Endothelial cell of umbilical vein (primary cell): ENCODE results near the gene IL2RG. TPM values are rescaled to one million over a fixed set of nuclear protein-coding genes. Genes with fewer than 3 reads are reported as not detected.

Experiments used
- BruUV-seq: library from RNA; stranded (reverse); fragments of 400-500 nt; replicated peaks from 2 replicates; lab custom pipeline; 2021; lab: Mats Ljungman, UMichigan
- CTCF ChIA-PET: fragments of 300-600, 350-600 bp; sonication (Branson Sonifier 250); formaldehyde crosslinking; loops from one replicate; lab custom pipeline; 2021; ENCODE audit warnings: antibody characterized with exemption, inconsistent platforms; lab: Charles Lee
- POLR2A ChIA-PET: fragments of 300-600, 350-600 bp; sonication (Branson Sonifier 250); formaldehyde crosslinking; loops from one replicate; lab custom pipeline; 2021; ENCODE audit warnings: antibody characterized with exemption, inconsistent platforms; lab: Charles Lee
- DNase-seq: peaks from one replicate; pipeline ENCODE4 v3.0.0-alpha.2; 2011; ENCODE audit warnings: low read depth, low spot score
- FAIRE-seq: peaks from 2 replicates; lab custom pipeline; 2011; peaks lifted over from hg19 to GRCh38; lab: Jason Lieb, UNC
- H2AFZ ChIP-seq: 2 replicates; pipeline ENCODE4 v1.6.0; 2012; ENCODE audit warnings: low read depth, low read length, control low read depth, inconsistent platforms
- H3K27ac ChIP-seq: 2 replicates; pipeline ENCODE4 v1.5.1; 2011; ENCODE audit warnings: low read depth, mild to moderate bottlenecking, control low read depth, low read length, moderate library complexity; ENCODE audit not compliant: insufficient read depth
- H3K27me3 ChIP-seq, 2 experiments: 2 replicates each; pipeline versions ENCODE4 v1.6.0 to v1.6.1; 2011; ENCODE audit warnings: low read length in 2 of 2, mixed read lengths in 1 of 2; ENCODE audit not compliant: control insufficient read depth in 2 of 2, insufficient read depth in 2 of 2
- H3K36me3 ChIP-seq, 2 experiments: 2 replicates in 1 of 2; 3 replicates in 1 of 2; pipeline ENCODE4 v1.5.1; 2011; ENCODE audit warnings: low read length in 2 of 2, mild to moderate bottlenecking in 1 of 2, moderate library complexity in 1 of 2; ENCODE audit not compliant: control insufficient read depth in 2 of 2, insufficient read depth in 2 of 2; ENCODE audit errors: extremely low read depth in 1 of 2
- H3K4me1 ChIP-seq: 3 replicates; pipeline ENCODE4 v1.5.1; 2011; ENCODE audit warnings: mild to moderate bottlenecking, low read length; ENCODE audit not compliant: control insufficient read depth, insufficient read depth; ENCODE audit errors: extremely low read depth
- H3K4me2 ChIP-seq: 2 replicates; pipeline ENCODE4 v1.6.1; 2011; ENCODE audit warnings: low read length, control low read depth, mixed read lengths; ENCODE audit not compliant: insufficient read depth
- H3K4me3 ChIP-seq, 3 experiments: fragments of 200-600 bp in 1 of 3; sonication (generic), shearing (Covaris generic) in 1 of 3; replicated peaks in 1 of 3; 2 replicates each; pipeline ENCODE4 v1.5.1; 2011 to 2016; ENCODE audit warnings: control low read depth in 3 of 3, low read length in 3 of 3, mild to moderate bottlenecking in 2 of 3, inconsistent platforms in 1 of 3, low read depth in 1 of 3, moderate library complexity in 1 of 3; ENCODE audit not compliant: insufficient read depth in 1 of 3
- H3K79me2 ChIP-seq: 2 replicates; pipeline ENCODE4 v1.6.0; 2012; ENCODE audit warnings: low read length, inconsistent platforms; ENCODE audit not compliant: control insufficient read depth, insufficient read depth
- H3K9ac ChIP-seq: replicated peaks from 2 replicates; pipeline ENCODE3; 2011; ENCODE audit warnings: low read length, control low read depth; ENCODE audit not compliant: insufficient read depth; ENCODE audit errors: extremely low read depth
- H3K9me1 ChIP-seq: replicated peaks from 3 replicates; pipeline ENCODE4 v1.6.0; 2011; ENCODE audit warnings: mild to moderate bottlenecking, low read length; ENCODE audit not compliant: control insufficient read depth, insufficient read depth; ENCODE audit errors: extremely low read depth
- H3K9me3 ChIP-seq: replicated peaks from 2 replicates; pipeline ENCODE4 v1.5.1; 2012; ENCODE audit warnings: low read length, inconsistent platforms; ENCODE audit not compliant: control insufficient read depth, insufficient read depth
- H4K20me1 ChIP-seq: replicated peaks from 2 replicates; pipeline ENCODE3; 2011; ENCODE audit warnings: mild to moderate bottlenecking, low read length; ENCODE audit not compliant: control insufficient read depth, insufficient read depth; ENCODE audit errors: extremely low read depth
- EZH2 ChIP-seq: IDR thresholded peaks from 2 replicates; pipeline ENCODE4 v1.6.1; 2012; ENCODE audit warnings: borderline replicate concordance, low read depth, mild to moderate bottlenecking, moderate library complexity, low read length, inconsistent platforms; ENCODE audit not compliant: severe bottlenecking
- FOS ChIP-seq: IDR thresholded peaks from 2 replicates; pipeline ENCODE4 v1.6.1; 2011; ENCODE audit warnings: mild to moderate bottlenecking, low read length, moderate library complexity, borderline replicate concordance; ENCODE audit not compliant: insufficient read depth
- GATA2 ChIP-seq: IDR thresholded peaks from 2 replicates; pipeline ENCODE4 v1.7.0; 2011; ENCODE audit warnings: low read depth, mild to moderate bottlenecking, moderate library complexity, mixed read lengths, low read length; ENCODE audit not compliant: insufficient read length, insufficient read depth
- JUN ChIP-seq: IDR thresholded peaks from 2 replicates; pipeline ENCODE4 v1.6.1; 2011; ENCODE audit warnings: borderline replicate concordance, low read depth; ENCODE audit not compliant: insufficient read length, insufficient read depth
- MYC ChIP-seq: IDR thresholded peaks from one replicate; pipeline ENCODE4 v1.6.1; 2011; ENCODE audit warnings: mild to moderate bottlenecking, low read depth, low read length
- POLR2A ChIP-seq: IDR thresholded peaks from 2 replicates; pipeline ENCODE4 v1.6.1; 2012; ENCODE audit warnings: low read depth, mild to moderate bottlenecking, control low read depth, low read length
- POLR2AphosphoS5 ChIP-seq: IDR thresholded peaks from 2 replicates; pipeline ENCODE4 v1.6.1; 2012; ENCODE audit warnings: low read depth, mild to moderate bottlenecking, control low read depth, low read length, moderate library complexity; ENCODE audit not compliant: insufficient read depth
- dilution Hi-C: fragments of 300-500 bp; cut with MboI; formaldehyde crosslinking; loops from one replicate; pipeline ENCODE4 v1.15.0; 2019; ENCODE audit warnings: low sequenced_read_pairs; ENCODE audit not compliant: extremely low pct_ligation_motif_present
- intact Hi-C: fragments of 100-400 bp; cut with micrococcal nuclease; formaldehyde crosslinking; loops from one replicate; pipeline ENCODE4 v1.10.0; 2022
- polyA plus RNA-seq, 4 experiments: library from polyadenylated mRNA; depleted of rRNA in 3 of 4; stranded (reverse) in 3 of 4; unstranded in 1 of 4; fragments of >200 nt; gene quantifications; 2 replicates each; pipeline versions ENCODE4 v1.2.1 to v1.2.3, GENCODE V29; 2011 to 2012; ENCODE audit warnings: missing spikeins in 1 of 4
- total RNA-seq: library from RNA; stranded (reverse); gene quantifications from 2 replicates; pipeline ENCODE4 v1.2.3, GENCODE V29; 2021
- TF ChIP-seq, protein P1 (sequence below): IDR thresholded peaks from 2 replicates; pipeline ENCODE4 v1.6.1; 2011; ENCODE audit not compliant: insufficient read depth, insufficient read length
- TF ChIP-seq, protein P2 (sequence below), 2 donors: IDR thresholded peaks; 1 replicate in 1 of 2; 2 replicates in 1 of 2; pipeline ENCODE4 v1.5.1; 2011; ENCODE audit warnings: low read length in 2 of 2, mild to moderate bottlenecking in 2 of 2, moderate library complexity in 2 of 2, control low read depth in 1 of 2, inconsistent platforms in 1 of 2, low read depth in 1 of 2; ENCODE audit not compliant: insufficient read depth in 1 of 2; ENCODE audit errors: extremely low read depth in 1 of 2

The IL2RG gene
- total and polyA plus RNA-seq, 2 donors (not counting 3 experiments of a cell fraction or from before 2014, with no cell fraction given), result 0.07 TPM; not detected in 1

DNA sequence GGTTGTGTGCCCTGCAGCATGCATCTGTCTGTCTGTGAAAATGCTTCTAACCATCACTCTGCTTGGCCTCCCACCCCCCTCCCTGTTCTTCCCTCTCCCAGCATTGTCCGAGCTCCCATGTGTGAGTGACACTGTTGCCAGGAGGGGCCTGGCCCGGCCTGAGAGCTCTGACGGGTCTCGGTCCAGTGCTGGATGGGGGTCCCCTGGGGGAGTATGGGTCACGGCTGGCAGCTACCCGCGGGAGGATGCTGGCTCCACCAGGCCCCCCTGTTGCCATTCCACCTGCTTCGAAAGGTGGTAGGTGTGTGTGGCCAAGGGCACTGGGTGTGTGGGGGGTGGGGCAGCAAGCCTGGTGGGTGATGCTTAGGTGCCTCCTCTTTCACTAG, 36.9 kb upstream of the IL2RG start:
- intact Hi-C loops (no loop called here), dilution Hi-C loops (no loop called here)
- no peak for DNase-seq
- H3K79me2 ChIP-seq, result no peaks in the 10 kb centered on the region
- H3K9ac ChIP-seq, result no peak overlapping the region
- H3K4me1 ChIP-seq, result peaks cover 3% of the 10 kb centered on the region
- H3K4me2 ChIP-seq, result no peak overlapping the region
- no peaks in the 10 kb centered on the region for H3K9me3 ChIP-seq
- TF ChIP-seq GATA2, result no peak
- TF ChIP-seq MYC, result no peak
- TF ChIP-seq, protein P1, sequence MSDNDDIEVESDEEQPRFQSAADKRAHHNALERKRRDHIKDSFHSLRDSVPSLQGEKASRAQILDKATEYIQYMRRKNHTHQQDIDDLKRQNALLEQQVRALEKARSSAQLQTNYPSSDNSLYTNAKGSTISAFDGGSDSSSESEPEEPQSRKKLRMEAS, result no peak
- TF ChIP-seq, protein P2, sequence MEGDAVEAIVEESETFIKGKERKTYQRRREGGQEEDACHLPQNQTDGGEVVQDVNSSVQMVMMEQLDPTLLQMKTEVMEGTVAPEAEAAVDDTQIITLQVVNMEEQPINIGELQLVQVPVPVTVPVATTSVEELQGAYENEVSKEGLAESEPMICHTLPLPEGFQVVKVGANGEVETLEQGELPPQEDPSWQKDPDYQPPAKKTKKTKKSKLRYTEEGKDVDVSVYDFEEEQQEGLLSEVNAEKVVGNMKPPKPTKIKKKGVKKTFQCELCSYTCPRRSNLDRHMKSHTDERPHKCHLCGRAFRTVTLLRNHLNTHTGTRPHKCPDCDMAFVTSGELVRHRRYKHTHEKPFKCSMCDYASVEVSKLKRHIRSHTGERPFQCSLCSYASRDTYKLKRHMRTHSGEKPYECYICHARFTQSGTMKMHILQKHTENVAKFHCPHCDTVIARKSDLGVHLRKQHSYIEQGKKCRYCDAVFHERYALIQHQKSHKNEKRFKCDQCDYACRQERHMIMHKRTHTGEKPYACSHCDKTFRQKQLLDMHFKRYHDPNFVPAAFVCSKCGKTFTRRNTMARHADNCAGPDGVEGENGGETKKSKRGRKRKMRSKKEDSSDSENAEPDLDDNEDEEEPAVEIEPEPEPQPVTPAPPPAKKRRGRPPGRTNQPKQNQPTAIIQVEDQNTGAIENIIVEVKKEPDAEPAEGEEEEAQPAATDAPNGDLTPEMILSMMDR (IDR thresholded peaks at IDR 0.05; ENCODE audit: extremely low read depth in 1 of 2, insufficient read depth in 1 of 2, low read depth in 1 of 2, low read length in 2 of 2), result no peak
- no peak for TF ChIP-seq JUN
- no peak for TF ChIP-seq POLR2A
- TF ChIP-seq EZH2, result no peak
- no peak for TF ChIP-seq POLR2AphosphoS5
- TF ChIP-seq FOS, result no peak
- no peaks in the 10 kb centered on the region for H3K27me3 ChIP-seq
- BruUV-seq, result no TSS peak
- no peaks in the 10 kb centered on the region for H3K9me1 ChIP-seq
- no peak for FAIRE-seq
- no peak overlapping the region for H2AFZ ChIP-seq
- no peak overlapping the region for H3K27ac ChIP-seq
- no peaks in the 10 kb centered on the region for H4K20me1 ChIP-seq
- no peak overlapping the region for H3K4me3 ChIP-seq
- H3K36me3 ChIP-seq, result no peaks in the 10 kb centered on the region
- POLR2A ChIA-PET, result no interaction called here
- CTCF ChIA-PET, result no interaction called here
